ENCODE results near the gene PLCH1. TPM values are rescaled to one million over a fixed set of nuclear protein-coding genes. Genes with fewer than 3 reads are reported as not detected.

Gene PLCH1
- total RNA-seq, 4 donors from 2014 or later = 0.29 to 12.0 (median 0.58) TPM

GRCh38 chr3:155497930-155498647, 246.8 kb downstream of the PLCH1 start:
- Histone ChIP-seq H3K36me3 (no peaks in the 10 kb centered on the region), H3K4me3 (no peak overlapping the region), H3K27me3 (no peaks in the 10 kb centered on the region), H3K9me3 (no peaks in the 10 kb centered on the region), H3K27ac (no peak overlapping the region), H3K4me1 (no peaks in the 10 kb centered on the region)
- intact Hi-C loops (cut with DNase I; ENCODE audit: low total_unique reads) = no loop called here
- no peak for DNase-seq
- no peak for TF ChIP-seq CTCF (IDR thresholded peaks at IDR 0.05)
- no peak for TF ChIP-seq POLR2A (IDR thresholded peaks at IDR 0.05)

- DNase-seq = no peak
- Histone ChIP-seq H3K4me1 (no peaks in the 10 kb centered on the region), H3K9me3 (no peaks in the 10 kb centered on the region), H3K27ac (no peak overlapping the region), H3K4me3 (no peak overlapping the region), H3K27me3 (no peaks in the 10 kb centered on the region), H3K36me3 (no peaks in the 10 kb centered on the region)
- intact Hi-C loops (cut with DNase I; ENCODE audit: low total_unique reads) = no loop called here
- TF ChIP-seq POLR2A (IDR thresholded peaks at IDR 0.05) (no peak), CTCF (IDR thresholded peaks at IDR 0.05) (no peak)
Measured at GRCh38 chr3:155496206-155496605, 248.7 kb downstream of the PLCH1 start.

GRCh38 chr3:155495387-155495786, 249.5 kb downstream of the PLCH1 start:
- H3K4me3 ChIP-seq = no peak overlapping the region
- DNase-seq = no peak
- H3K9me3 ChIP-seq = no peaks in the 10 kb centered on the region
- H3K4me1 ChIP-seq = no peaks in the 10 kb centered on the region
- H3K36me3 ChIP-seq = no peaks in the 10 kb centered on the region
- H3K27me3 ChIP-seq = no peaks in the 10 kb centered on the region
- TF ChIP-seq POLR2A (IDR thresholded peaks at IDR 0.05) (no peak), CTCF (IDR thresholded peaks at IDR 0.05) (no peak)
- no peak overlapping the region for H3K27ac ChIP-seq
- intact Hi-C loops (cut with DNase I; ENCODE audit: low total_unique reads) = no loop called here

GRCh38 chr3:155494332-155494731, 250.5 kb downstream of the PLCH1 start:
- TF ChIP-seq POLR2A (IDR thresholded peaks at IDR 0.05) (no peak), CTCF (IDR thresholded peaks at IDR 0.05) (no peak)
- Histone ChIP-seq H3K27me3 (no peaks in the 10 kb centered on the region), H3K4me3 (no peak overlapping the region), H3K27ac (no peak overlapping the region), H3K4me1 (no peaks in the 10 kb centered on the region), H3K36me3 (no peaks in the 10 kb centered on the region), H3K9me3 (no peaks in the 10 kb centered on the region)
- DNase-seq = no peak
- intact Hi-C loops (cut with DNase I; ENCODE audit: low total_unique reads) = no loop called here

- Histone ChIP-seq H3K27ac (no peak overlapping the region), H3K36me3 (no peaks in the 10 kb centered on the region), H3K4me3 (no peak overlapping the region), H3K9me3 (no peaks in the 10 kb centered on the region), H3K4me1 (no peaks in the 10 kb centered on the region), H3K27me3 (no peaks in the 10 kb centered on the region)
- TF ChIP-seq POLR2A (IDR thresholded peaks at IDR 0.05) = no peak
- TF ChIP-seq CTCF (IDR thresholded peaks at IDR 0.05) = no peak
- no peak for DNase-seq
- intact Hi-C loops (cut with DNase I; ENCODE audit: low total_unique reads) = no loop called here
Measured at GRCh38 chr3:155492841-155493240, 252.0 kb downstream of the PLCH1 start.

All from uterus (tissue), 4 donors.